Body of pancreas (tissue), 4 donors: ENCODE measurements around the gene PEA15.

Source experiments
- POLR2A ChIP-seq, 3 donors: fragments of 450-650 bp; IDR thresholded peaks; one replicate each; pipeline ENCODE4 v1.6.1; 2016; ENCODE audit warnings: antibody characterized with exemption in 3 of 3, mild to moderate bottlenecking in 2 of 3
- TF ChIP-seq, protein P1 (sequence below), 7 experiments: fragments of 450-650 bp in 4 of 7; fragments of 200-600 bp in 3 of 7; sonication (generic) in 3 of 7; IDR thresholded peaks; one replicate each; pipeline ENCODE4 v1.5.1; 2016 to 2019; ENCODE audit warnings: antibody characterized with exemption in 7 of 7

- TF ChIP-seq, protein P1, sequence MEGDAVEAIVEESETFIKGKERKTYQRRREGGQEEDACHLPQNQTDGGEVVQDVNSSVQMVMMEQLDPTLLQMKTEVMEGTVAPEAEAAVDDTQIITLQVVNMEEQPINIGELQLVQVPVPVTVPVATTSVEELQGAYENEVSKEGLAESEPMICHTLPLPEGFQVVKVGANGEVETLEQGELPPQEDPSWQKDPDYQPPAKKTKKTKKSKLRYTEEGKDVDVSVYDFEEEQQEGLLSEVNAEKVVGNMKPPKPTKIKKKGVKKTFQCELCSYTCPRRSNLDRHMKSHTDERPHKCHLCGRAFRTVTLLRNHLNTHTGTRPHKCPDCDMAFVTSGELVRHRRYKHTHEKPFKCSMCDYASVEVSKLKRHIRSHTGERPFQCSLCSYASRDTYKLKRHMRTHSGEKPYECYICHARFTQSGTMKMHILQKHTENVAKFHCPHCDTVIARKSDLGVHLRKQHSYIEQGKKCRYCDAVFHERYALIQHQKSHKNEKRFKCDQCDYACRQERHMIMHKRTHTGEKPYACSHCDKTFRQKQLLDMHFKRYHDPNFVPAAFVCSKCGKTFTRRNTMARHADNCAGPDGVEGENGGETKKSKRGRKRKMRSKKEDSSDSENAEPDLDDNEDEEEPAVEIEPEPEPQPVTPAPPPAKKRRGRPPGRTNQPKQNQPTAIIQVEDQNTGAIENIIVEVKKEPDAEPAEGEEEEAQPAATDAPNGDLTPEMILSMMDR (IDR thresholded peaks at IDR 0.05): no peak
- no peak for TF ChIP-seq POLR2A (IDR thresholded peaks at IDR 0.05)
Measured at GRCh38 chr1:160206036-160206389, 829 bp downstream of the PEA15 start.
